ENCODE measurements around the gene HNRNPF. TPM values are rescaled to one million over a fixed set of nuclear protein-coding genes. Genes with fewer than 3 reads are reported as not detected.
"Not testable (repeated sequence)": the region's sequence is repeated elsewhere in the genome, so short reads cannot be mapped to it uniquely, and the experiment has no call there.

HNRNPF gene
- total RNA-seq, 4 donors from 2014 or later: 138 to 215 (median 180) TPM

DNA sequence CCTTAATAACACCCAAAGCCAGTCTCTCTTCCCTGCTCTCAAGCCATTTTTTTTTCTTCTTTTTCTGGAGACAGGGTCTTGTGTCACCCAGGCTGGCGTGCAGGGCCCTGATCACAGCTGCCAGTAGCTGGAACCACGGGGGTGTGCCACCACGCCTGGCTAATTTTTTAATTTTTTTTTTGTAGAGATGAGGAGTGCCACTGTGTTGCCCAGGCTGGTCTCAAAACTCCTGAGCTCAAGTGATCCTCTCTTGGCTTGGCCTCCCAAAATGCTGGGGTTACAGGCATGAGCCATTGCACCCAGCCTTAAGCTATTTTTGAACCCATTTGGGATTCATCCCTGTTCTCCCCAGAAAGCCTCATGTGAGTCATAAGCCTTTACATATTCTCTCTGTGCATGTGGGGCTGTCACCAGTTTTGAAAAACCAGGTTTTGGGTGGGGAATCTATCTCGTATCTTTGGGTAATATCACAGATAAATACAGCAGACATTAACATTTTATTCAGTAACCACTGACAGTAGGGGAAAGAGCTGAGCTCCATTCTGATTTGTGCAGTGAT, 43.4 kb upstream of the HNRNPF start:
- WGBS, 2 donors (ENCODE audit: low coverage in 1 of 2): 66 to 100% methylated on average over 1 to 3 of the region's 4 CpGs
- TF ChIP-seq POLR2AphosphoS5 (IDR thresholded peaks at IDR 0.05): no peak
- no peak for TF ChIP-seq POLR2A (IDR thresholded peaks at IDR 0.05)
- TF ChIP-seq EP300 (IDR thresholded peaks at IDR 0.05): no peak
- TF ChIP-seq, protein P1, sequence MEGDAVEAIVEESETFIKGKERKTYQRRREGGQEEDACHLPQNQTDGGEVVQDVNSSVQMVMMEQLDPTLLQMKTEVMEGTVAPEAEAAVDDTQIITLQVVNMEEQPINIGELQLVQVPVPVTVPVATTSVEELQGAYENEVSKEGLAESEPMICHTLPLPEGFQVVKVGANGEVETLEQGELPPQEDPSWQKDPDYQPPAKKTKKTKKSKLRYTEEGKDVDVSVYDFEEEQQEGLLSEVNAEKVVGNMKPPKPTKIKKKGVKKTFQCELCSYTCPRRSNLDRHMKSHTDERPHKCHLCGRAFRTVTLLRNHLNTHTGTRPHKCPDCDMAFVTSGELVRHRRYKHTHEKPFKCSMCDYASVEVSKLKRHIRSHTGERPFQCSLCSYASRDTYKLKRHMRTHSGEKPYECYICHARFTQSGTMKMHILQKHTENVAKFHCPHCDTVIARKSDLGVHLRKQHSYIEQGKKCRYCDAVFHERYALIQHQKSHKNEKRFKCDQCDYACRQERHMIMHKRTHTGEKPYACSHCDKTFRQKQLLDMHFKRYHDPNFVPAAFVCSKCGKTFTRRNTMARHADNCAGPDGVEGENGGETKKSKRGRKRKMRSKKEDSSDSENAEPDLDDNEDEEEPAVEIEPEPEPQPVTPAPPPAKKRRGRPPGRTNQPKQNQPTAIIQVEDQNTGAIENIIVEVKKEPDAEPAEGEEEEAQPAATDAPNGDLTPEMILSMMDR (IDR thresholded peaks at IDR 0.05): no peak
- H3K27ac ChIP-seq: peak overlapping the region in 1 of 4 donors; percentile 17
- H3K27me3 ChIP-seq: no peaks in the 10 kb centered on the region
- no peak for ATAC-seq
- H3K4me1 ChIP-seq: peaks cover 0 to 12% (median 9%) of the 10 kb centered on the region in 3 donors
- H3K36me3 ChIP-seq: no peaks in the 10 kb centered on the region
- no peaks in the 10 kb centered on the region for H3K9me3 ChIP-seq
- H3K4me3 ChIP-seq: no peak overlapping the region

DNA sequence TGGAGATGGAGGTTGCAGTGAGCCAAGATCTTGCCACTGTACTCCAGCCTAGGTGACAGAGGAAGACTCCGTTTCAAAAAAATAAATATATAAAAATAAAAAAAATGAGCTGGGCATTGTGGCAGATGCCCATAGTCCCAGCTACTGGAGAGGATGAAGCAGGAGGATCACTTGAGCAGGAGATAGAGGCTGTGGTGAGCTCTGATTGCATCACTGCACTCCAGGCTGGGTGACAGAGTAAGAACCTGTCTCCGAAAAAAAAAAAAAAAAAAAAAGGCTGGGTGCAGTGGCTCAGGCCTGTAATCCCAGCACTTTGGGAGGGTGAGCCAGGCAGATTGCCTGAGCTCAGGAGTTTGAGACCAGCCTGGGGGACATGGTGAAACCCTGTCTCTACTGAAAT, 39.8 kb upstream of the HNRNPF start:
- Histone ChIP-seq H3K4me1 (no peaks in the 10 kb centered on the region), H3K9me3 (no peaks in the 10 kb centered on the region), H3K4me3 (no peak overlapping the region), H3K36me3 (peaks cover 0 to 5% of the 10 kb centered on the region in 2 donors), H3K27me3 (no peaks in the 10 kb centered on the region), H3K27ac (no peak overlapping the region)
- ATAC-seq: no peak
- TF ChIP-seq, protein P1 (IDR thresholded peaks at IDR 0.05): no peak
- TF ChIP-seq POLR2AphosphoS5 (IDR thresholded peaks at IDR 0.05): no peak
- TF ChIP-seq EP300 (IDR thresholded peaks at IDR 0.05): no peak
- TF ChIP-seq POLR2A (IDR thresholded peaks at IDR 0.05): no peak
- WGBS, 2 donors (ENCODE audit: low coverage in 1 of 2): 85% methylated on average over 2 of the region's 2 CpGs; no CpG with 5 or more reads in 1 of the 2 donors

DNA sequence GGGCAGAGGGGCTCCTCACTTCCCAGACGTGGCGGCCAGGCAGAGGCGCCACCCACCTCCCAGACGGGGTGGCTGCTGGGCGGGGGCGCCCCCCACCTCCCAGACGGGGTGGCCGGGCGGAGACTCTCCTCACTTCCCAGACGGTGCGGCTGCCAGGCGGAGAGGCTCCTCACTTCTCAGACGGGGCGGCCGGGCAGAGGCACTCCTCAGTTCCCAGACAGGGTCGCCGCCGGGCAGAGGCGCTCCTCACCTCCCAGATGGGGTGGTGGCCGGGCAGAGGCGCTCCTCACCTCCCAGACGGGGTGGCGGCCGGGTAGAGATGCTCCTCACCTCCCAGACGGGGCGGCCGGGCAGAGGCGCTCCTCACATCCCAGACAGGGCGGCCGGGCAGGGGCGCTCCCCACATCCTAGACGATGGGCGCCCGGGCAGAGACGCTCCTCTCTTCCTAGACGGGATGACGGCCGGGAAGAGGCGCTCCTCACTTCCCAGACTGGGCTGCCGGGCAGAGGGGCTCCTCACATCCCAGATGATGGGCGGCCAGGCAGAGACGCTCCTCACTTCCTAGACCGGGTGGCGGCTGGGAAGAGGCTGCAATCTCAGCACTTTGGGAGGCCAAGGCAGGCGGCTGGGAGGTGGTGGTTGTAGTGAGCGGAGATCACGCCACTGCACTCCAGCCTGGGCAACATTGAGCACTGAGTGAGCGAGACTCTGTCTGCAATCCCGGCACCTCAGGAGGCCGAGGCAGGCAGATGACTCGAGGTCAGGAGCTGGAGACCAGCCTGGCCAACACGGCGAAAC, 37.4 kb upstream of the HNRNPF start:
- H3K36me3 ChIP-seq, H3K4me3 ChIP-seq, H3K4me1 ChIP-seq, H3K27ac ChIP-seq, ATAC-seq, H3K27me3 ChIP-seq, H3K9me3 ChIP-seq: not testable (repeated sequence)
- WGBS, 2 donors (ENCODE audit: low coverage in 1 of 2): 100% methylated on average over 6 of the region's 53 CpGs; no CpG with 5 or more reads in 1 of the 2 donors

DNA sequence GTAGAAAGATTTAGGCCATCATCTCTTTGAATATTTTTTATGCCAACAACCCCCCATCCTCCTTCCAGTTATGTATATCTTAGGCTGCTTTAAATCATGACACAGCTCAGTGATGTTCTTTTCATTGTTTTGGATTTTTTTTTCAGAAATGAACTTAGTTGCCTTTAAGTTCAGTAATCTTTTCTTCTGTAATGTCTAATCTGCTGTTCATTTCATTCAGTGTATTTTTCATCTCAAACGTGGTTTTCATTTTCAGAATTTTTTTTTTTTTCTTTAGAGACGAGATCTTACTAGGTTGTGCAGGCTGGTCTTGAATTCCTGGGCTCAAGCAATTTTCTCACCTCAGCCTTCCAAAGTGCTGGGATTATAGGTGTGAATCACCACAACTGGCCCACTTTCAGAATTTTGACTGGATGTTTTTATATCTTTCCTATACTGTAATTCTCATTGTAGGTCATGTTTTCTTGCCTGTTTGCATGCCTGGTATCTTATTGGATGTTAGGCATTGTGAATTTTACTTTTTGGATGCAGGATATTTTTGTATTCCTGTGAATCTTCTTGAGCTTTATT, 36.0 kb upstream of the HNRNPF start:
- Histone ChIP-seq H3K27ac (no peak overlapping the region), H3K4me1 (no peaks in the 10 kb centered on the region), H3K4me3 (no peak overlapping the region), H3K9me3 (no peaks in the 10 kb centered on the region), H3K36me3 (peaks cover 0 to 5% of the 10 kb centered on the region in 2 donors), H3K27me3 (no peaks in the 10 kb centered on the region)
- ATAC-seq: no peak
- TF ChIP-seq EP300 (IDR thresholded peaks at IDR 0.05) (no peak), POLR2AphosphoS5 (IDR thresholded peaks at IDR 0.05) (no peak), POLR2A (IDR thresholded peaks at IDR 0.05) (no peak)
- TF ChIP-seq, protein P1 (IDR thresholded peaks at IDR 0.05): no peak
- WGBS, 2 donors (ENCODE audit: low coverage in 1 of 2): 80 to 90% methylated on average over 2 of the region's 2 CpGs

DNA sequence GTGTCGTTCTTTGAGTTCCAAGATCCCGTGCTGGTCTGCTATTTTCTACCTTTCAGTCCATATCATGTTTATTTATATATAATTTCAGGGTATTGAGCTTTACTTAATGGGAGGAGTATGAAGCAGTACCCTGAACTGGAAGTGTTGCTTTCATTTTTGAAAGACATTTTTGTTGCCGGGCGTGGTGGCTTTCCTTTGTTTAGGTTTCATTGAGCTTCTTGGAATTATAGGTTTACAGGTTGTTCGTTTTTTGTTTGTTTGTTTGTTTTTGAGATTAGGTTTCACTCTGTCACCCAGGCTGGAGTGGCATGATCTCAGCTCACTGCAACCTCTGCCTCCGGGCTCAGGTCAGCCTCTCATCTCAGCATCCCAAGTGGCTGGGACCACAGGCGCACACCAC, 35.3 kb upstream of the HNRNPF start:
- H3K4me1 ChIP-seq: no peaks in the 10 kb centered on the region
- TF ChIP-seq EP300 (IDR thresholded peaks at IDR 0.05): no peak
- TF ChIP-seq, protein P1 (IDR thresholded peaks at IDR 0.05): no peak
- no peak for TF ChIP-seq POLR2AphosphoS5 (IDR thresholded peaks at IDR 0.05)
- no peak for TF ChIP-seq POLR2A (IDR thresholded peaks at IDR 0.05)
- H3K27me3 ChIP-seq: no peaks in the 10 kb centered on the region
- H3K4me3 ChIP-seq: no peak overlapping the region
- WGBS, 2 donors (ENCODE audit: low coverage in 1 of 2): 70 to 78% methylated on average over 5 to 6 of the region's 7 CpGs
- peaks cover 0 to 5% of the 10 kb centered on the region in 2 donors for H3K36me3 ChIP-seq
- no peak for ATAC-seq
- H3K9me3 ChIP-seq: no peaks in the 10 kb centered on the region
- no peak overlapping the region for H3K27ac ChIP-seq

All from gastroesophageal sphincter (tissue), 4 donors.